HG02973 (cell line): ENCODE data around the gene CFAP97.
A peak's percentile ranks its signal among the peaks of the same experiment; 100 is the strongest.
"Not testable (repeated sequence)": the region's sequence is repeated elsewhere in the genome, so short reads cannot be mapped to it uniquely, and the experiment has no call there.

Experiments used
- ATAC-seq: cut with Tn5 transposase; IDR thresholded peaks from one replicate; pipeline ENCODE4 v1.9.1; 2021; ENCODE audit warnings: moderate library complexity; ENCODE audit not compliant: unreplicated experiment

The CFAP97 gene

GRCh38 chr4:185224597-185224996 is 20.8 kb upstream of the CFAP97 start:
- ATAC-seq = no peak

- no peak for ATAC-seq
Observed at GRCh38 chr4:185222598-185222997, 18.8 kb upstream of the CFAP97 start.

GRCh38 chr4:185221912-185222311 is 18.1 kb upstream of the CFAP97 start:
- no peak for ATAC-seq

GRCh38 chr4:185221491-185221890 is 17.7 kb upstream of the CFAP97 start:
- no peak for ATAC-seq

- peak; percentile 68 for ATAC-seq
Observed at GRCh38 chr4:185219551-185220344, 15.9 kb upstream of the CFAP97 start.

- ATAC-seq = no peak
Observed at GRCh38 chr4:185218312-185218711, 14.5 kb upstream of the CFAP97 start.

- ATAC-seq = no peak
Observed at GRCh38 chr4:185217408-185217975, 13.7 kb upstream of the CFAP97 start.

- no peak for ATAC-seq
Observed at GRCh38 chr4:185215261-185215660, 11.5 kb upstream of the CFAP97 start.

GRCh38 chr4:185213877-185214276 is 10.1 kb upstream of the CFAP97 start:
- peak; percentile 36 for ATAC-seq

- ATAC-seq = no peak
Observed at GRCh38 chr4:185212581-185212980, 8.8 kb upstream of the CFAP97 start.

- no peak for ATAC-seq
Observed at GRCh38 chr4:185211641-185212040, 7.8 kb upstream of the CFAP97 start.

GRCh38 chr4:185211035-185211434 is 7.2 kb upstream of the CFAP97 start:
- no peak for ATAC-seq

- ATAC-seq = peak; percentile 18
Observed at GRCh38 chr4:185210102-185210981, 6.5 kb upstream of the CFAP97 start.

- not testable (repeated sequence) for ATAC-seq
Observed at GRCh38 chr4:185209852-185210101, 6.0 kb upstream of the CFAP97 start.

GRCh38 chr4:185209031-185209851 is 5.4 kb upstream of the CFAP97 start, which contains the start of gene SNX25:
SNX25 (plus strand) TSS chr4:185209598; CDS start chr4:185209827, 229 bp downstream.
- peak; percentile 69 for ATAC-seq

GRCh38 chr4:185207466-185207865 is 3.7 kb upstream of the CFAP97 start:
- ATAC-seq = no peak

- ATAC-seq = no peak
Observed at GRCh38 chr4:185205697-185206342, 2.0 kb upstream of the CFAP97 start.

GRCh38 chr4:185205073-185205472 is 1.3 kb upstream of the CFAP97 start:
- ATAC-seq = not testable (repeated sequence)

GRCh38 chr4:185204238-185204910 is 574 bp upstream of the CFAP97 start:
- no peak for ATAC-seq

GRCh38 chr4:185202984-185203485 is 765 bp downstream of the CFAP97 start:
- peak; percentile 10 for ATAC-seq
